ENCODE results near the gene ARHGAP40. TPM values are rescaled to one million over a fixed set of nuclear protein-coding genes. Genes with fewer than 3 reads are reported as not detected.

The ARHGAP40 gene
- total and polyA plus RNA-seq, 9 of the 15 experiments (the other 6 are each of a cell fraction or from before 2014, with no cell fraction given), result not detected

DNA sequence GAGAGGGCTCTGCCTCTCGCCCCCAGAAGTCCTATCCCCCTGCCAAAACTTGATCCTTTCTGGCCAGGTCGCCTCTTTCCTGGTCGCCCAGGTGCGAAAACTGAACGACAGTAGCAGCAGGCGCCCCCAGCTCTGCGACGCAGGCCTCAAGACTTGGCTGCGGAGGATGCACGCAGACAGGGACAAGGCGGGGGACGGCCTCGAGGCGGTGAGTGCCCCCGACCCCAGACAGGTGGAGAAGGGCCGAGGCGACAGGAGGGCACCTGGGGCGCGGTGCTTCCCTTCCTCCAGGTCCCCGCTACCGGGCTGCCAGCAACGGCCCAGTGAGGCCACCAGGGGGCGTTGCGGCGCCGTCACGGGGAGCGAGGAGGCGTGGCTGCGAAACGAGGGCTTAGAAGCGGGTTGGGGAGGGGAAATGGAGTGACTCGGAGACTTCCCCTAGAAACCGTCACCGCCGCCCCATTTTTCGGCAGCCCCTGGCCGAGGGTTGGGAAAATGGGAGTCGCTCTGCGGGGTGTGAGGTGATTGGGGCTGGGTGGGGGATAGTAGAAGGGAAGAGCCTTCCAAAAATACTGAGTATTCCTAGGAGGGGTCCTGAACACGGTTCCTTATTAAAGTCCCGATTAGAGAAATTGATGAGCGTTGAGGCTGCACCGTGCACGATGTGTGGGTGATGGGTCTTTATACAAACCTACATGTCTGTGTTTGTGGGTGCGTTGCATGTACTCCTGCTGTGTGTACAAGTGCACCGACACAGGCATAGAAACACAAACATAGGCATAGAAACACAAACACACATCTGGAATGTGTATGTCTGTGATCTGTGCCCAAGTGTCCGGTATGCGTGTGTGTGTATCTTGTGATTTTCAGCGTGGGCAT lies 44.6 kb downstream of the ARHGAP40 start (continued):
- TF ChIP-seq, protein P1, sequence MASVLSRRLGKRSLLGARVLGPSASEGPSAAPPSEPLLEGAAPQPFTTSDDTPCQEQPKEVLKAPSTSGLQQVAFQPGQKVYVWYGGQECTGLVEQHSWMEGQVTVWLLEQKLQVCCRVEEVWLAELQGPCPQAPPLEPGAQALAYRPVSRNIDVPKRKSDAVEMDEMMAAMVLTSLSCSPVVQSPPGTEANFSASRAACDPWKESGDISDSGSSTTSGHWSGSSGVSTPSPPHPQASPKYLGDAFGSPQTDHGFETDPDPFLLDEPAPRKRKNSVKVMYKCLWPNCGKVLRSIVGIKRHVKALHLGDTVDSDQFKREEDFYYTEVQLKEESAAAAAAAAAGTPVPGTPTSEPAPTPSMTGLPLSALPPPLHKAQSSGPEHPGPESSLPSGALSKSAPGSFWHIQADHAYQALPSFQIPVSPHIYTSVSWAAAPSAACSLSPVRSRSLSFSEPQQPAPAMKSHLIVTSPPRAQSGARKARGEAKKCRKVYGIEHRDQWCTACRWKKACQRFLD (CRISPR knock-in tag; IDR thresholded peaks at IDR 0.05), result no peak
- TF ChIP-seq EP300 (IDR thresholded peaks at IDR 0.05; ENCODE audit: low read length) (no peak), EHMT2 (IDR thresholded peaks at IDR 0.05) (no peak), ZNF668 (CRISPR knock-in tag; IDR thresholded peaks at IDR 0.05) (no peak), ZKSCAN1 (IDR thresholded peaks at IDR 0.05; ENCODE audit: low read depth, low read length) (no peak), ZBTB7A (IDR thresholded peaks at IDR 0.05; ENCODE audit: borderline replicate concordance, control insufficient read depth, low read depth, low read length) (0 out of 2 replicates have a peak, but pooled peaks have one; percentile 28)
- TF ChIP-seq, protein P2, sequence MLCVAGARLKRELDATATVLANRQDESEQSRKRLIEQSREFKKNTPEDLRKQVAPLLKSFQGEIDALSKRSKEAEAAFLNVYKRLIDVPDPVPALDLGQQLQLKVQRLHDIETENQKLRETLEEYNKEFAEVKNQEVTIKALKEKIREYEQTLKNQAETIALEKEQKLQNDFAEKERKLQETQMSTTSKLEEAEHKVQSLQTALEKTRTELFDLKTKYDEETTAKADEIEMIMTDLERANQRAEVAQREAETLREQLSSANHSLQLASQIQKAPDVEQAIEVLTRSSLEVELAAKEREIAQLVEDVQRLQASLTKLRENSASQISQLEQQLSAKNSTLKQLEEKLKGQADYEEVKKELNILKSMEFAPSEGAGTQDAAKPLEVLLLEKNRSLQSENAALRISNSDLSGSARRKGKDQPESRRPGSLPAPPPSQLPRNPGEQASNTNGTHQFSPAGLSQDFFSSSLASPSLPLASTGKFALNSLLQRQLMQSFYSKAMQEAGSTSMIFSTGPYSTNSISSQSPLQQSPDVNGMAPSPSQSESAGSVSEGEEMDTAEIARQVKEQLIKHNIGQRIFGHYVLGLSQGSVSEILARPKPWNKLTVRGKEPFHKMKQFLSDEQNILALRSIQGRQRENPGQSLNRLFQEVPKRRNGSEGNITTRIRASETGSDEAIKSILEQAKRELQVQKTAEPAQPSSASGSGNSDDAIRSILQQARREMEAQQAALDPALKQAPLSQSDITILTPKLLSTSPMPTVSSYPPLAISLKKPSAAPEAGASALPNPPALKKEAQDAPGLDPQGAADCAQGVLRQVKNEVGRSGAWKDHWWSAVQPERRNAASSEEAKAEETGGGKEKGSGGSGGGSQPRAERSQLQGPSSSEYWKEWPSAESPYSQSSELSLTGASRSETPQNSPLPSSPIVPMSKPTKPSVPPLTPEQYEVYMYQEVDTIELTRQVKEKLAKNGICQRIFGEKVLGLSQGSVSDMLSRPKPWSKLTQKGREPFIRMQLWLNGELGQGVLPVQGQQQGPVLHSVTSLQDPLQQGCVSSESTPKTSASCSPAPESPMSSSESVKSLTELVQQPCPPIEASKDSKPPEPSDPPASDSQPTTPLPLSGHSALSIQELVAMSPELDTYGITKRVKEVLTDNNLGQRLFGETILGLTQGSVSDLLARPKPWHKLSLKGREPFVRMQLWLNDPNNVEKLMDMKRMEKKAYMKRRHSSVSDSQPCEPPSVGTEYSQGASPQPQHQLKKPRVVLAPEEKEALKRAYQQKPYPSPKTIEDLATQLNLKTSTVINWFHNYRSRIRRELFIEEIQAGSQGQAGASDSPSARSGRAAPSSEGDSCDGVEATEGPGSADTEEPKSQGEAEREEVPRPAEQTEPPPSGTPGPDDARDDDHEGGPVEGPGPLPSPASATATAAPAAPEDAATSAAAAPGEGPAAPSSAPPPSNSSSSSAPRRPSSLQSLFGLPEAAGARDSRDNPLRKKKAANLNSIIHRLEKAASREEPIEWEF (CRISPR knock-in tag; IDR thresholded peaks at IDR 0.05), result no peak
- TF ChIP-seq, protein P3, sequence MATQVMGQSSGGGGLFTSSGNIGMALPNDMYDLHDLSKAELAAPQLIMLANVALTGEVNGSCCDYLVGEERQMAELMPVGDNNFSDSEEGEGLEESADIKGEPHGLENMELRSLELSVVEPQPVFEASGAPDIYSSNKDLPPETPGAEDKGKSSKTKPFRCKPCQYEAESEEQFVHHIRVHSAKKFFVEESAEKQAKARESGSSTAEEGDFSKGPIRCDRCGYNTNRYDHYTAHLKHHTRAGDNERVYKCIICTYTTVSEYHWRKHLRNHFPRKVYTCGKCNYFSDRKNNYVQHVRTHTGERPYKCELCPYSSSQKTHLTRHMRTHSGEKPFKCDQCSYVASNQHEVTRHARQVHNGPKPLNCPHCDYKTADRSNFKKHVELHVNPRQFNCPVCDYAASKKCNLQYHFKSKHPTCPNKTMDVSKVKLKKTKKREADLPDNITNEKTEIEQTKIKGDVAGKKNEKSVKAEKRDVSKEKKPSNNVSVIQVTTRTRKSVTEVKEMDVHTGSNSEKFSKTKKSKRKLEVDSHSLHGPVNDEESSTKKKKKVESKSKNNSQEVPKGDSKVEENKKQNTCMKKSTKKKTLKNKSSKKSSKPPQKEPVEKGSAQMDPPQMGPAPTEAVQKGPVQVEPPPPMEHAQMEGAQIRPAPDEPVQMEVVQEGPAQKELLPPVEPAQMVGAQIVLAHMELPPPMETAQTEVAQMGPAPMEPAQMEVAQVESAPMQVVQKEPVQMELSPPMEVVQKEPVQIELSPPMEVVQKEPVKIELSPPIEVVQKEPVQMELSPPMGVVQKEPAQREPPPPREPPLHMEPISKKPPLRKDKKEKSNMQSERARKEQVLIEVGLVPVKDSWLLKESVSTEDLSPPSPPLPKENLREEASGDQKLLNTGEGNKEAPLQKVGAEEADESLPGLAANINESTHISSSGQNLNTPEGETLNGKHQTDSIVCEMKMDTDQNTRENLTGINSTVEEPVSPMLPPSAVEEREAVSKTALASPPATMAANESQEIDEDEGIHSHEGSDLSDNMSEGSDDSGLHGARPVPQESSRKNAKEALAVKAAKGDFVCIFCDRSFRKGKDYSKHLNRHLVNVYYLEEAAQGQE (IDR thresholded peaks at IDR 0.05; ENCODE audit: borderline replicate concordance), result peak; percentile 90
- TF ChIP-seq, protein P3 (CRISPR knock-in tag; IDR thresholded peaks at IDR 0.05; ENCODE audit: low read depth), result no peak
- TF ChIP-seq, protein P4, sequence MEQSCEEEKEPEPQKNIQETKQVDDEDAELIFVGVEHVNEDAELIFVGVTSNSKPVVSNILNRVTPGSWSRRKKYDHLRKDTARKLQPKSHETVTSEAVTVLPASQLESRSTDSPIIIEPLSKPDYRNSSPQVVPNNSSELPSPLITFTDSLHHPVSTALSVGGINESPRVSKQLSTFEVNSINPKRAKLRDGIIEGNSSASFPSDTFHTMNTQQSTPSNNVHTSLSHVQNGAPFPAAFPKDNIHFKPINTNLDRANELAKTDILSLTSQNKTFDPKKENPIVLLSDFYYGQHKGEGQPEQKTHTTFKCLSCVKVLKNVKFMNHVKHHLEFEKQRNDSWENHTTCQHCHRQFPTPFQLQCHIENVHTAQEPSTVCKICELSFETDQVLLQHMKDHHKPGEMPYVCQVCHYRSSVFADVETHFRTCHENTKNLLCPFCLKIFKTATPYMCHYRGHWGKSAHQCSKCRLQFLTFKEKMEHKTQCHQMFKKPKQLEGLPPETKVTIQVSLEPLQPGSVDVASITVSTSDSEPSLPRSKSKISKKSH (CRISPR knock-in tag; IDR thresholded peaks at IDR 0.05), result no peak

Data from K562 (cell line).